ENCODE data around the gene RHOB. TPM values are rescaled to one million over a fixed set of nuclear protein-coding genes. Genes with fewer than 3 reads are reported as not detected.

Gene RHOB
- total RNA-seq, 1 donor from 2014 or later: 135 TPM

DNA sequence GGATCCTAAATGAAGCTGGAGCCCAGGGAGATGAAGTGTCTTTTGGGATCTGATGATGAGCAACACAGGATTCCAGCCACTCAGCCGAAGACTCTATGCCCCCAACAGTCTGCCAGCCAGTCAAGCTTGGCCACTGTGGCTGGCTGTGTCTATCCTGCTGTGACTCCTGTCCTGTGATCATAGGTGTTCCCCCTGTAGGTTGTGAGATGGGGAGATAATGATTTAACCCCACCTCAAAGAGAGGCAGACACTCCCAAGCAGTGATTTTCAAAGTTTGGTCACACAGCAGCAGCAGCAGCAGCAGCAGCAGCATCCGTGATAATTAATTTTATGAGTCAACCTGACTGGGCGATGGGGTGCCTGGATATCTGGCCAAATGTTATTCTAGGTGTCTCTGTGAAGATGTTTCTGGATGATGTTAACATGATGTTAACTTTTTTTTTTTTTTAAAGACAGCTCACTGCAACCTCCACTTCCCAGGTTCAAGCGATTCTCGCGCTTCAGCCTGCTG lies 21.4 kb upstream of the RHOB start:
- Mint-ChIP-seq H3K4me1 (ENCODE audit: low read depth, unreplicated experiment) (no peaks in the 10 kb centered on the region), H3K4me3 (ENCODE audit: unreplicated experiment) (no peak overlapping the region), H3K36me3 (ENCODE audit: unreplicated experiment) (no peaks in the 10 kb centered on the region), H3K27me3 (ENCODE audit: unreplicated experiment) (no peaks in the 10 kb centered on the region), H3K9me3 (ENCODE audit: unreplicated experiment) (no peaks in the 10 kb centered on the region), H3K27ac (ENCODE audit: unreplicated experiment) (no peak overlapping the region)
- TF ChIP-seq, protein P1, sequence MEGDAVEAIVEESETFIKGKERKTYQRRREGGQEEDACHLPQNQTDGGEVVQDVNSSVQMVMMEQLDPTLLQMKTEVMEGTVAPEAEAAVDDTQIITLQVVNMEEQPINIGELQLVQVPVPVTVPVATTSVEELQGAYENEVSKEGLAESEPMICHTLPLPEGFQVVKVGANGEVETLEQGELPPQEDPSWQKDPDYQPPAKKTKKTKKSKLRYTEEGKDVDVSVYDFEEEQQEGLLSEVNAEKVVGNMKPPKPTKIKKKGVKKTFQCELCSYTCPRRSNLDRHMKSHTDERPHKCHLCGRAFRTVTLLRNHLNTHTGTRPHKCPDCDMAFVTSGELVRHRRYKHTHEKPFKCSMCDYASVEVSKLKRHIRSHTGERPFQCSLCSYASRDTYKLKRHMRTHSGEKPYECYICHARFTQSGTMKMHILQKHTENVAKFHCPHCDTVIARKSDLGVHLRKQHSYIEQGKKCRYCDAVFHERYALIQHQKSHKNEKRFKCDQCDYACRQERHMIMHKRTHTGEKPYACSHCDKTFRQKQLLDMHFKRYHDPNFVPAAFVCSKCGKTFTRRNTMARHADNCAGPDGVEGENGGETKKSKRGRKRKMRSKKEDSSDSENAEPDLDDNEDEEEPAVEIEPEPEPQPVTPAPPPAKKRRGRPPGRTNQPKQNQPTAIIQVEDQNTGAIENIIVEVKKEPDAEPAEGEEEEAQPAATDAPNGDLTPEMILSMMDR (IDR thresholded peaks at IDR 0.05; ENCODE audit: partially characterized antibody, unreplicated experiment): no peak
- DNase-seq: no peak

DNA sequence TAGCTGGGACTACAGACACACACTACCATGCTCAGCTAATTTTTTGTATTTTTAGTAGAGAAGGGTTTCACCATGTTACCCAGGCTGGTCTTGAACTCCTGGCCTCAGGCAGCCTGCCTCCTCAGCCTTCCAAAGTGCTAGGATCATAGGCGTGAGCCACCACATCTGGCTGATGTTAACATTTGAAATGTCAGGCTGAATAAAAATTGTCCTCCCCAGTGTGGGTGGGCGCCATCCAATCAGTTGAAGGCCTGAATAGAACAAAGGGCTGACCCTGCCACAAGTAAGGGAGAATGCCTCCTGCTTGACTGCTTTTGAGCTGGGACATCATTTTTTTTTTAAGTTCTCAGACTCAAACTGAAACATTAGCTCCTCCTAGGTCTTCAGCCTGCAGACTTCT lies 21.0 kb upstream of the RHOB start:
- Mint-ChIP-seq H3K36me3 (ENCODE audit: unreplicated experiment) (no peaks in the 10 kb centered on the region), H3K4me3 (ENCODE audit: unreplicated experiment) (no peak overlapping the region), H3K27ac (ENCODE audit: unreplicated experiment) (no peak overlapping the region), H3K4me1 (ENCODE audit: low read depth, unreplicated experiment) (no peaks in the 10 kb centered on the region), H3K27me3 (ENCODE audit: unreplicated experiment) (no peaks in the 10 kb centered on the region), H3K9me3 (ENCODE audit: unreplicated experiment) (no peaks in the 10 kb centered on the region)
- TF ChIP-seq, protein P1 (IDR thresholded peaks at IDR 0.05; ENCODE audit: partially characterized antibody, unreplicated experiment): no peak
- no peak for DNase-seq

DNA sequence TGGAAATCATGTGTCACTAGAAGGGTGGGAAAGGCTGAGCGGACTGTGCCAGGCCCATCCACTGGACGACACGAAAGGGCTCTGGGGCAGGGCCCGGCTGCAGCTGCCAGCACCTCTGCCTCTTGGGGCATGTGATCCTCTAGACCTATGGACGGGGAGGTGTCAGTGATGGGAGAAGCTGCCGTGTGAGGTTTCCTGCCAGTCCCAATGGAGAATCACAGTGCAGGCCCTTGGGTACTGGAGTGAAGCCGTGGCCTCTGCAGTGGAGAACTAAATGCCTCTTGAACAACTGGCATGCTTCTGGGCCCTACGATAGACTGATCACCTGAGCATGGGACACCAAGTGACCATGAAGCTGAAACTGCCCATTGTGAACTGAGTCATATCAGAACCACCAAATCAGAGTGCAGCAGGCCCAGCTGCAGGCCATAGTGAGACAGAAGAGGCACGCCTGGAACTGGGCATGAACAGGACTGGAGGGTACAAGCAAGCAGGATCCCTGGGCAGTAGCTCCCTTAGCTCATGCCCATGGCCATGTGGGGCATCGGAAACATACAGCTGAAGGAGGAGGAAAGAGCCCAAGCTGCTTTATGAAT lies 18.8 kb upstream of the RHOB start:
- no peak for DNase-seq
- Mint-ChIP-seq H3K27me3 (ENCODE audit: unreplicated experiment) (no peaks in the 10 kb centered on the region), H3K4me1 (ENCODE audit: low read depth, unreplicated experiment) (no peaks in the 10 kb centered on the region), H3K36me3 (ENCODE audit: unreplicated experiment) (no peaks in the 10 kb centered on the region), H3K9me3 (ENCODE audit: unreplicated experiment) (no peaks in the 10 kb centered on the region), H3K27ac (ENCODE audit: unreplicated experiment) (no peak overlapping the region), H3K4me3 (ENCODE audit: unreplicated experiment) (no peak overlapping the region)
- TF ChIP-seq, protein P1 (IDR thresholded peaks at IDR 0.05; ENCODE audit: partially characterized antibody, unreplicated experiment): no peak

DNA sequence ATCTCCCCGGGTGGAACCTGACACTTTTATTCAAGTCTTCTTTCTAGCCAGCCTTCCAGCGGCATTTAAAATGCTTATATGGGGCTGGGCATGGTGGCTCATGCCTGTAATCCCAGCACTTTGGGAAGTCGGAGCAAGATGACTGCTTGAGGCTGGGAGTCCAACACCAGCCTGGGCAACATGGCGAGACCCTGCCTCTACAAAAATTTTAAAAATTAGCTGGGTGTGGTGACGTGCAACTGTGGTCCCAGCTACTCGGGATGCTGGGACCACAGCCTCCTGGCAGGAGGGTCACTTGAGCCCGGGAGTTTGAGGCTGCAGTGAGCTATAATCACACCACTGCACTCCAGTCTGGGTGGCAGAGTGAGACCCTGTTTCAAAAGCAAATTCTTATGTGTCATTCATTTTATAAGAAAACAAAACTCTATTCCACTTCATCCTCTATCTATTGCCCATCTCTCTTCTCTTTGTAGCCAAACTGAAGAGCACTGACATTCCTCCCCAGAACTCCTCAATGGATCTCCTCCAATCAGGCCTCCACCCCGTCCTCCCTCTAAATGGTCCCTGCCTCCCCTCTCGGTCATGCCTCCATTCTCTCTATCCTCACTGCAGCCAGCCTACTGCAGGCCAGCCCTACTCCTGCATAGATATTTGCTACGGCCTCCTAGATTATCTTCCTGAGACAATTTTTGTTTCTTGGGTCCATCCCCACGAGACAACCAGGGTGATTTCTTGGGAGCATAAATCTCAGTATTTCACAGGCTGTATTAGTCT lies 18.0 kb upstream of the RHOB start:
- H3K4me1 Mint-ChIP-seq (ENCODE audit: low read depth, unreplicated experiment): no peaks in the 10 kb centered on the region
- TF ChIP-seq, protein P1 (IDR thresholded peaks at IDR 0.05; ENCODE audit: partially characterized antibody, unreplicated experiment): no peak
- no peaks in the 10 kb centered on the region for H3K36me3 Mint-ChIP-seq (ENCODE audit: unreplicated experiment)
- no peak overlapping the region for H3K4me3 Mint-ChIP-seq (ENCODE audit: unreplicated experiment)
- DNase-seq: no peak
- H3K9me3 Mint-ChIP-seq (ENCODE audit: unreplicated experiment): no peaks in the 10 kb centered on the region
- no peak overlapping the region for H3K27ac Mint-ChIP-seq (ENCODE audit: unreplicated experiment)
- H3K27me3 Mint-ChIP-seq (ENCODE audit: unreplicated experiment): no peaks in the 10 kb centered on the region

DNA sequence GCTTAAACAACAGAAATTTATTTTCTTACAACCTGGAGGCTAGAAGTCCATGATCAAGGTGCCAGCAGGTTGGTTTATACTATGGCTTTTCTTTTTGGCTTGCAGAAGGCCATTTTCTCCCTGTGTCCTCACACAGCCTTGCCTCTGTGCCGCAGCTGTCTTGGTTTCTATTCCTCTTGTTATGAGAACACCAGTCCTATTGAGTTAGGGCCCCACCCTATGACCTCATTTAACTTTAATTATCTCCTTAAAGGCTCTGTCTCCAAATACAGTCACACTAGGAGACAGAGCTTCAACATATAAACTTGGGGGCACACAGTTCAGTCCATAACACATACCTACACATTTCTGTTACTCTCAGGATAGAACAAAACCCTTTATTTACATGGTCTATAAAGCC lies 17.3 kb upstream of the RHOB start:
- Mint-ChIP-seq H3K4me1 (ENCODE audit: low read depth, unreplicated experiment) (no peaks in the 10 kb centered on the region), H3K9me3 (ENCODE audit: unreplicated experiment) (no peaks in the 10 kb centered on the region), H3K36me3 (ENCODE audit: unreplicated experiment) (no peaks in the 10 kb centered on the region), H3K4me3 (ENCODE audit: unreplicated experiment) (no peak overlapping the region), H3K27ac (ENCODE audit: unreplicated experiment) (no peak overlapping the region), H3K27me3 (ENCODE audit: unreplicated experiment) (no peaks in the 10 kb centered on the region)
- DNase-seq: no peak
- TF ChIP-seq, protein P1 (IDR thresholded peaks at IDR 0.05; ENCODE audit: partially characterized antibody, unreplicated experiment): no peak
